NB4 (cell line): Measurements from ENCODE around the gene CALCOCO1.
"Not testable (repeated sequence)": the region's sequence is repeated elsewhere in the genome, so short reads cannot be mapped to it uniquely, and the experiment has no call there.

Experiments used
- DNase-seq: peaks from one replicate; pipeline ENCODE4 v3.0.0; 2010; ENCODE audit warnings: low read depth
- H3K4me3 ChIP-seq: one replicate; pipeline ENCODE4 v1.5.1; 2011; ENCODE audit warnings: mild to moderate bottlenecking, low read depth, low read length, moderate library complexity
- CTCF ChIP-seq: IDR thresholded peaks from one replicate; pipeline ENCODE4 v1.5.1; 2012; ENCODE audit warnings: low read depth, low read length
- MYC ChIP-seq: IDR thresholded peaks from 2 replicates; pipeline ENCODE4 v1.6.1; 2011; ENCODE audit warnings: low read depth, low read length
- POLR2A ChIP-seq: IDR thresholded peaks from 2 replicates; pipeline ENCODE4 v1.6.1; 2011; ENCODE audit warnings: mild to moderate bottlenecking; ENCODE audit not compliant: insufficient read length; ENCODE audit errors: extremely low read depth
- TF ChIP-seq, protein P1 (sequence below): IDR thresholded peaks from 2 replicates; pipeline ENCODE4 v1.6.1; 2011; ENCODE audit warnings: low read depth, low read length

The CALCOCO1 gene

DNA sequence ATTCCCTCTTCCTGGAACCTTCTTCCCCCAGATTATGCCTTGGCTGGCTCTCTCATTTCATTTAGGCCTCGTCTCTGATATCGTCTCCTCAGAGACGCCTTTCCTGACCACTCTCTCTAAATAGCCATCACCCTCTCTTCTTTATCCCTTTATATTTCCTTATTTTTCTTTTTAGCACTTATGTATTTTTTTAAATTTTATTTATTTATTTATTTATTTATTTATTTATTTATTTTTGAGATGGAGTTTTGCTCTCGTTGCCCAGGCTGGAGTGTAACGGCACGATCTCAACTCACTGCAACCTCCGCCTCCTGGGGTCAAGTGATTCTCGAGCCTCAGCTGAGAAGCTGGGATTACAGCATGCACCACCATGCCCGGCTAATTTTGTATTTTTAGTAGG lies 43.3 kb downstream of the CALCOCO1 start:
- no peak for DNase-seq
- no peak for TF ChIP-seq MYC
- TF ChIP-seq, protein P1, sequence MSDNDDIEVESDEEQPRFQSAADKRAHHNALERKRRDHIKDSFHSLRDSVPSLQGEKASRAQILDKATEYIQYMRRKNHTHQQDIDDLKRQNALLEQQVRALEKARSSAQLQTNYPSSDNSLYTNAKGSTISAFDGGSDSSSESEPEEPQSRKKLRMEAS, result no peak
- TF ChIP-seq CTCF, result no peak
- no peak for TF ChIP-seq POLR2A
- H3K4me3 ChIP-seq, result no peak overlapping the region

DNA sequence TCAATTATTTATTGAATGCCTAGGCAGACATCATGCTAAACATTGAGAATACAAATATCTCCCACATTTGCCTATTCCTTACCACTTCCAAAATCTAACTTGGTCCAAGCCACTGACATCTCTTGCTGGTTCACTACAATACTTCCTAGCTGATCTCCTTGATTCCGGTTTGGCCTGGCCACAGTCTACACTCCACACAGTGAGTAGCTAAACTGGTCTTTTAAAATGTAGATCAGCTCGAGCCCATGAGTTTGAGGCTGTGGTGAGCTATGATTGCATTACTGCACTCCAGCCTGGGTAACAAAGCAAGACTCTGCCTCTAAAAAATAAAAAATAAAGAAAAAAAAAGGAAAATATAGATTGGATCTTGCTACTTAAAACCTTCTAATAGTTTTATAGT lies 43.8 kb downstream of the CALCOCO1 start:
- no peak overlapping the region for H3K4me3 ChIP-seq
- no peak for DNase-seq
- TF ChIP-seq, protein P1, result no peak
- TF ChIP-seq MYC (no peak), CTCF (no peak), POLR2A (no peak)

GRCh38 chr12:53680061-53680460 lies 47.2 kb downstream of the CALCOCO1 start:
- not testable (repeated sequence) for DNase-seq, H3K4me3 ChIP-seq

DNA sequence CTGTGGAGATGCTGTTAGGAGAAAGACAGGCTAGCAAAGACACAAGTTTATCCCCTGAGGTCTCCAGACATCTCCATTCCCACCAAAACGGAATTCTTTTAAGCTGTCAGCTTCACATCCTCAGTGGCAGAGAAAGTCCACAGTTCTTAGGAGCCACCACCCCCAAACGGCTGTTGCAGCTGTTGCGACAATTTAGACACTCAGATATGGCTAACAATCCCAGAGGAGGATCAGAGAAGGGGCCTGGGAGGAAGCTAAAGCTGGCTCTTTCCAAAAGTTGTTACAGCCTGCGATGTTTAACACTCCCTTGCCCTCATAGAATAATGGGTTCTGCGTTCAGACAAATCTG lies 49.5 kb downstream of the CALCOCO1 start:
- TF ChIP-seq, protein P1, result no peak

GRCh38 chr12:53677016-53677799 lies 50.0 kb downstream of the CALCOCO1 start:
- no peak overlapping the region for H3K4me3 ChIP-seq
- no peak for DNase-seq
- TF ChIP-seq POLR2A, result no peak
- TF ChIP-seq CTCF, result no peak
- TF ChIP-seq, protein P1, result no peak
- TF ChIP-seq MYC, result no peak

More for the DNA sequence above, 49.5 kb downstream of the CALCOCO1 start:
- H3K4me3 ChIP-seq, result no peak overlapping the region
- no peak for DNase-seq

GRCh38 chr12:53676656-53677015 lies 50.6 kb downstream of the CALCOCO1 start:
- TF ChIP-seq, protein P1, result no peak
- TF ChIP-seq MYC (no peak), POLR2A (no peak), CTCF (no peak)
- DNase-seq, result no peak
- H3K4me3 ChIP-seq, result no peak overlapping the region
